ENCODE results near the gene ARHGEF17. TPM values are rescaled to one million over a fixed set of nuclear protein-coding genes. Genes with fewer than 3 reads are reported as not detected.

The ARHGEF17 gene
- total RNA-seq, 1 donor from 2014 or later, result 19.9 TPM

- H3K27ac Mint-ChIP-seq, result peak overlapping the region; percentile 97
- TF ChIP-seq CTCF (IDR thresholded peaks at IDR 0.05), result no peak
- TF ChIP-seq EZH2phosphoT487 (IDR thresholded peaks at IDR 0.05), result no peak
- no peak for TF ChIP-seq EZH2 (IDR thresholded peaks at IDR 0.05)
- peak overlapping the region; percentile 26 for H3K4me3 ChIP-seq
- DNase-seq (ENCODE audit: low spot score), result peak; percentile 95
- peak overlapping the region; percentile 51 for H3K27ac ChIP-seq
- peaks cover 90% of the 10 kb centered on the region for H3K4me1 Mint-ChIP-seq
- H3K27me3 Mint-ChIP-seq (ENCODE audit: insufficient read depth, low read depth), result peaks cover 5% of the 10 kb centered on the region
- H3F3A ChIP-seq (ENCODE audit: low read depth), result peaks cover 40% of the 10 kb centered on the region
- H3K9me3 Mint-ChIP-seq, result no peaks in the 10 kb centered on the region
- peaks cover 77% of the 10 kb centered on the region for H3K4me1 ChIP-seq
- no peaks in the 10 kb centered on the region for H3K36me3 ChIP-seq
- H2AFZ ChIP-seq (replicated peaks), result no peak overlapping the region
- peaks cover 56% of the 10 kb centered on the region for H3K79me2 ChIP-seq (ENCODE audit: low read depth)
- peaks cover 2% of the 10 kb centered on the region for H3K36me3 Mint-ChIP-seq
- H3K4me2 ChIP-seq, result peak overlapping the region; percentile 76
- no peaks in the 10 kb centered on the region for H3K27me3 ChIP-seq
- H3K4me3 Mint-ChIP-seq, result peak overlapping the region; percentile 67
- no peaks in the 10 kb centered on the region for H3K9me3 ChIP-seq (ENCODE audit: low read depth)
- peaks cover 49% of the 10 kb centered on the region for H4K20me1 ChIP-seq (ENCODE audit: low read depth)
- H3K9ac ChIP-seq, result no peak overlapping the region
These were observed 23.3 kb downstream of the ARHGEF17 start for GRCh38 chr11:73331138-73331916.

GRCh38 chr11:73333173-73333572, 25.1 kb downstream of the ARHGEF17 start:
- Mint-ChIP-seq H3K27ac (peak overlapping the region; percentile 97), H3K4me3 (peak overlapping the region; percentile 75), H3K4me1 (peaks cover 82% of the 10 kb centered on the region), H3K9me3 (no peaks in the 10 kb centered on the region), H3K36me3 (peaks cover 5% of the 10 kb centered on the region), H3K27me3 (ENCODE audit: insufficient read depth, low read depth) (peaks cover 3% of the 10 kb centered on the region)
- Histone ChIP-seq H3K79me2 (ENCODE audit: low read depth) (peaks cover 60% of the 10 kb centered on the region), H3K27ac (no peak overlapping the region), H3K27me3 (no peaks in the 10 kb centered on the region), H3K4me1 (peaks cover 62% of the 10 kb centered on the region), H4K20me1 (ENCODE audit: low read depth) (peaks cover 52% of the 10 kb centered on the region), H3K9me3 (ENCODE audit: low read depth) (no peaks in the 10 kb centered on the region), H3K4me3 (no peak overlapping the region), H3F3A (ENCODE audit: low read depth) (peaks cover 40% of the 10 kb centered on the region), H3K9ac (no peak overlapping the region), H3K36me3 (no peaks in the 10 kb centered on the region), H3K4me2 (no peak overlapping the region), H2AFZ (replicated peaks) (no peak overlapping the region)
- no peak for DNase-seq (ENCODE audit: low spot score)
- no peak for TF ChIP-seq CTCF (IDR thresholded peaks at IDR 0.05)
- TF ChIP-seq EZH2phosphoT487 (IDR thresholded peaks at IDR 0.05), result no peak
- TF ChIP-seq EZH2 (IDR thresholded peaks at IDR 0.05), result no peak

GRCh38 chr11:73333640-73334383, 25.7 kb downstream of the ARHGEF17 start:
- no peak overlapping the region for H3K4me3 ChIP-seq
- peaks cover 40% of the 10 kb centered on the region for H3F3A ChIP-seq (ENCODE audit: low read depth)
- no peak overlapping the region for H3K27ac ChIP-seq
- no peak for DNase-seq (ENCODE audit: low spot score)
- no peak for TF ChIP-seq CTCF (IDR thresholded peaks at IDR 0.05)
- TF ChIP-seq EZH2 (IDR thresholded peaks at IDR 0.05), result no peak
- no peak for TF ChIP-seq EZH2phosphoT487 (IDR thresholded peaks at IDR 0.05)
- peaks cover 2% of the 10 kb centered on the region for H3K27me3 Mint-ChIP-seq (ENCODE audit: insufficient read depth, low read depth)
- H4K20me1 ChIP-seq (ENCODE audit: low read depth), result peaks cover 53% of the 10 kb centered on the region
- H3K27ac Mint-ChIP-seq, result peak overlapping the region; percentile 97
- peaks cover 76% of the 10 kb centered on the region for H3K4me1 Mint-ChIP-seq
- H3K9ac ChIP-seq, result no peak overlapping the region
- H2AFZ ChIP-seq (replicated peaks), result no peak overlapping the region
- no peaks in the 10 kb centered on the region for H3K36me3 ChIP-seq
- H3K9me3 Mint-ChIP-seq, result no peaks in the 10 kb centered on the region
- peaks cover 61% of the 10 kb centered on the region for H3K4me1 ChIP-seq
- no peaks in the 10 kb centered on the region for H3K9me3 ChIP-seq (ENCODE audit: low read depth)
- H3K4me3 Mint-ChIP-seq, result peak overlapping the region; percentile 77
- no peaks in the 10 kb centered on the region for H3K27me3 ChIP-seq
- peaks cover 5% of the 10 kb centered on the region for H3K36me3 Mint-ChIP-seq
- H3K4me2 ChIP-seq, result peak overlapping the region; percentile 35
- H3K79me2 ChIP-seq (ENCODE audit: low read depth), result peaks cover 54% of the 10 kb centered on the region

Measured in neural progenitor cell (in vitro differentiated cells).